ENCODE results near the gene ANP32D. TPM values are rescaled to one million over a fixed set of nuclear protein-coding genes. Genes with fewer than 3 reads are reported as not detected.
"Not testable (repeated sequence)": the region's sequence is repeated elsewhere in the genome, so short reads cannot be mapped to it uniquely, and the experiment has no call there.

Gene ANP32D
- total and polyA plus RNA-seq, 8 donors = 0.17 to 0.43 (median 0.29) TPM; not detected in 4

DNA sequence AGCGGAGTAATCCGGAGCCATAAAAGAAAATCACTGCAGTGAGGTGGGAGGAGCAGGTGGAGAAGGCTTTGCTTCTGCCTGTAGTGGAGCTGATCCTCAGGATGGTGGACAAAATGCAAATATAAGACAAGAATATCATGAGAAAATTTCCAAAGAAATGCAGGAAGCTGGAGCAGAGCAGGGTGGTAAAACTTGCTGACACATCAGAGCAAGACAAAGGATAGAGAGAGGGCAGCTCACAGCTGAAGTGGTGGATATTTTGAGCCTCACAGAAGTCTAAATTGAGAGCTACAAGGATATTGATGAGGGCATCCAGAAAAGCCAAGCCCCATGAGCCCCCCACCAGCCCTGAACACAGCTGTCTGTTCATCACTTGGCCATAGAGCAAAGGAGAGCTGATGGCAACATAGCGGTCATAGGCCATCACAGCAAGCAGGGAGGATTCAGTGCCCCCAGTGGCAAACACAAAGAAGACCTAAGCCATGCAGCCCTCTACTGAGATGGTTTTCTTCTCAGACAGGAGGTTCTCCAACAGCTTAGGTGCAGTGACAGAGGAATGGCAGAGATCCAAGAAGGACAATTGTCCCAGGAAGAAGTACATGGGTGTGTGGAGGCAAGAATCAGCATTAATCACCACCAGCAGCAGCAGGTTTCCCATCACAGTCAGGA, 30.0 kb upstream of the ANP32D start:
- ATAC-seq = no peak

GRCh38 chr12:48445538-48445937, 26.8 kb upstream of the ANP32D start:
- intact Hi-C loops (cut with DNase I) = no loop called here
- Histone ChIP-seq H3K27ac (no peak overlapping the region), H3K4me1 (no peaks in the 10 kb centered on the region), H3K9me3 (peaks cover 0 to 4% of the 10 kb centered on the region in 2 donors), H3K36me3 (no peaks in the 10 kb centered on the region), H3K4me3 (no peak overlapping the region), H3K27me3 (no peaks in the 10 kb centered on the region)
- DNase-seq (no peak), ATAC-seq (no peak)
- no peak for TF ChIP-seq CTCF (IDR thresholded peaks at IDR 0.05)

More for the DNA sequence above, 30.0 kb upstream of the ANP32D start:
- no peak overlapping the region for H3K4me3 ChIP-seq
- no peak for DNase-seq
- intact Hi-C loops (cut with DNase I) = no loop called here
- no peaks in the 10 kb centered on the region for H3K36me3 ChIP-seq
- H3K27ac ChIP-seq = no peak overlapping the region
- H3K27me3 ChIP-seq = no peaks in the 10 kb centered on the region
- no peaks in the 10 kb centered on the region for H3K9me3 ChIP-seq
- TF ChIP-seq CTCF (IDR thresholded peaks at IDR 0.05) = no peak
- H3K4me1 ChIP-seq = no peaks in the 10 kb centered on the region

DNA sequence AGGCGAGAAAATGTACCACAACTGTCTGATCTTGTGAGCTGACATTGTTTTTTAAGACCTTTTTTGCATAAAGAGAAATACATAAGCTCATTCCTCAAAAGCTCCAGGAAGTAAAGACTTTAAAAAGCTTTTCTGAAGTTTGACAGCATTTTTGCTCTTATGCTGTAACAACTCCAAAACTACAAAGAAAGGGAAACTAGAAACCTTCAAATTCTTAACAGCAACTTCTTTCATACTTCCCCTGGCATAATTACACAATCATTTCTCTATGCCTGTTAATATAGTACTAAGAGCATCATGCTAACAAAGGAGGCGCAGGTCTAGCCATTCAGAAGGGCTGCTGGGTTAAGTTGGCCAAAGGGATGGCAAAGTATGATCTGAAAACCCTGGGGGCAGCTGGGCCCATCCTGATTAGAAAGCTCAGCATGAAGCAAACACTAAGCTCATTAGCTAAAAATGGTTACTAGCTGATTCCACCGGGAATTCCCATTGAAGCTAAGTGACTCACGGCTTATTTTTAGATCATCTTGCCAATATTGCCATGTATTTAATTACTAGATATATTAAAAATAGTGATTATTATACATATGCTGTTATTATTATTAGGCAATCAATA, 26.1 kb upstream of the ANP32D start:
- DNase-seq (no peak), ATAC-seq (no peak)
- intact Hi-C loops (cut with DNase I) = no loop called here
- H3K9me3 ChIP-seq = peaks cover 0 to 4% of the 10 kb centered on the region in 2 donors
- TF ChIP-seq CTCF (IDR thresholded peaks at IDR 0.05) = no peak
- H3K27ac ChIP-seq = no peak overlapping the region
- no peak overlapping the region for H3K4me3 ChIP-seq
- no peaks in the 10 kb centered on the region for H3K27me3 ChIP-seq
- H3K36me3 ChIP-seq = no peaks in the 10 kb centered on the region
- no peaks in the 10 kb centered on the region for H3K4me1 ChIP-seq

DNA sequence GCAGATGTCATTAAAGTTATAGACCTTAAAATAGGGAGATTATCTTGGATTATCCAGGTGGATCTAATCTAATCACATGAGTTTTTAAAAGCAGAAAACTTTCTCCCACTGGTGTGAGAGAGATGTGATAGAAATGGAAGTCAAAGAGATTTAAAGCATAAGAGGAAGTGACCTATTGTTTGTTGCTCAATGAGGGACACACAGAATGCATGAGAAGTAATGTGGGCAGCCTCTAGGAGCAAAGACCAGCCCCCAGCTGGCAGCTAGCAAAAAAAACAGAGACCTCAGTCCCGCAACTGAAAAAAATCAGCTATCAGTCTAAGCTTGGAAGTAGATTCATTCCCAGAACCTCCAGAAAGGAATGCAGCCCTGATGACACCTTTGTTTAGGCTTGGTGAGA, 24.6 kb upstream of the ANP32D start:
- intact Hi-C loops (cut with DNase I) = no loop called here
- Histone ChIP-seq H3K4me1 (no peaks in the 10 kb centered on the region), H3K4me3 (no peak overlapping the region), H3K9me3 (peaks cover 0 to 4% of the 10 kb centered on the region in 2 donors), H3K27me3 (no peaks in the 10 kb centered on the region), H3K36me3 (no peaks in the 10 kb centered on the region), H3K27ac (no peak overlapping the region)
- no peak for ATAC-seq
- no peak for TF ChIP-seq CTCF (IDR thresholded peaks at IDR 0.05)
- no peak for DNase-seq

- ATAC-seq (no peak), DNase-seq (no peak)
- no peaks in the 10 kb centered on the region for H3K36me3 ChIP-seq
- no peaks in the 10 kb centered on the region for H3K27me3 ChIP-seq
- no peaks in the 10 kb centered on the region for H3K4me1 ChIP-seq
- H3K9me3 ChIP-seq = peaks cover 0 to 8% of the 10 kb centered on the region in 2 donors
- no peak overlapping the region for H3K27ac ChIP-seq
- H3K4me3 ChIP-seq = no peak overlapping the region
- TF ChIP-seq CTCF (IDR thresholded peaks at IDR 0.05) = no peak
- intact Hi-C loops (cut with DNase I) = no loop called here
These were observed 21.0 kb upstream of the ANP32D start for GRCh38 chr12:48451372-48451771.

DNA sequence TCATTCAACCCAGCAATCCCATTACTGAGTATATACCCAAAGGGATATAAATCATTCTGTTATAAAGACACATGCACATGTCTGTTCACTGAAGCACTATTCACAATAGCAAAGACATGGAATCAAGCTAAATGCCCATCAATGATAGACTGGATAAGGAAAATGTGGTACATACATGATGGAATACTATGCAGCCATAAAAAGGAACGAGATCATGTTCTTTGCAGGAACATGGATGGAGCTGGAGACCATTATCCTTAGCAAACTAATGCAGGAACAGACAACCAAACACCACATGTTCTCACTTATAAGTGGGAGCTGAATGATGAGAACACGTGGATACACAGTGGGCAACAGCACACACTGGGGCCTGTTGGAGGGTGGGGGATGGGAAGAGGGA, 19.4 kb upstream of the ANP32D start:
- H3K9me3 ChIP-seq; H3K27me3 ChIP-seq; H3K4me1 ChIP-seq; H3K36me3 ChIP-seq; DNase-seq; ATAC-seq; H3K4me3 ChIP-seq; H3K27ac ChIP-seq; intact Hi-C loops (cut with DNase I): not testable (repeated sequence)

Data from left lung (tissue), 10 donors.